Nephron progenitor cell (in vitro differentiated cells): ENCODE data around the gene ARHGAP36.

Experiments used
- DNase-seq: peaks from one replicate; pipeline ENCODE4 v3.0.0; 2021
- H3K27ac Mint-ChIP-seq: 2 replicates; pipeline ENCODE4 v1.8.0; 2021; ENCODE audit warnings: mild to moderate bottlenecking, moderate library complexity, mixed read lengths
- H3K27me3 Mint-ChIP-seq: 2 replicates; pipeline ENCODE4 v1.8.0; 2021; ENCODE audit warnings: mild to moderate bottlenecking, low read depth, mixed read lengths; ENCODE audit not compliant: poor library complexity
- H3K36me3 Mint-ChIP-seq: 2 replicates; pipeline ENCODE4 v1.8.0; 2021; ENCODE audit warnings: low read depth, mixed read lengths
- H3K4me1 Mint-ChIP-seq: 2 replicates; pipeline ENCODE4 v1.8.0; 2021; ENCODE audit warnings: mixed read lengths
- H3K4me3 Mint-ChIP-seq: 2 replicates; pipeline ENCODE4 v1.8.0; 2021; ENCODE audit warnings: mild to moderate bottlenecking, moderate library complexity, mixed read lengths
- H3K9me3 Mint-ChIP-seq: 2 replicates; pipeline ENCODE4 v1.8.0; 2021; ENCODE audit warnings: mild to moderate bottlenecking, moderate library complexity, mixed read lengths
- CTCF ChIP-seq: fragments of 200-600 bp; sonication (generic); IDR thresholded peaks from 2 replicates; pipeline ENCODE4 v1.5.0; 2021; ENCODE audit warnings: antibody characterized with exemption

The ARHGAP36 gene

DNA sequence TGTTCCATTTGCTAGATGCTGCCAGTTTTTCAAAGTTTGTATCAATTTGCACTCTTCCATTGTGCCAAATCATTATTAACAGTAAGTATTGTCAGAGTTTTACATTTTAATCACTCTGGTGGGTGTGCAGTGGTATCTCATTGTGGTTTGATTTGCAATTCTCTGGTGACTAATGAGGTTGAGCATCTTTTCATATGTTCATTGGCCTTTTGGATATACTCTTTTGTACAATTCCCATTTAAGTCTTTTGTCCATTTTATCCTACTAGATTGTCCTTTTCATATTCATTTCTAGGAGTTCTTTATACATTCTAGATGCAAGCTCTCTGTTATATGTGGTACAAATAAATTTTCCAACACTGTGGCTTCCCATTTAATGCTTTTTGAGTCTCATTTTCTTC, 17.4 kb upstream of the ARHGAP36 start:
- Mint-ChIP-seq H3K9me3 (no peaks in the 10 kb centered on the region), H3K36me3 (no peaks in the 10 kb centered on the region), H3K27ac (no peak overlapping the region), H3K27me3 (peaks cover 36% of the 10 kb centered on the region), H3K4me1 (no peaks in the 10 kb centered on the region), H3K4me3 (no peak overlapping the region)
- TF ChIP-seq CTCF: no peak
- DNase-seq: no peak

- Mint-ChIP-seq H3K36me3 (no peaks in the 10 kb centered on the region), H3K27me3 (peaks cover 40% of the 10 kb centered on the region), H3K27ac (no peak overlapping the region)
Measured at GRCh38 chrX:131041667-131042066, 16.5 kb upstream of the ARHGAP36 start.

GRCh38 chrX:131045726-131046125, 12.4 kb upstream of the ARHGAP36 start:
- H3K36me3 Mint-ChIP-seq: no peaks in the 10 kb centered on the region
- no peak for DNase-seq
- TF ChIP-seq CTCF: no peak
- H3K9me3 Mint-ChIP-seq: no peaks in the 10 kb centered on the region
- H3K4me1 Mint-ChIP-seq: peaks cover 4% of the 10 kb centered on the region
- no peak overlapping the region for H3K27ac Mint-ChIP-seq
- peaks cover 51% of the 10 kb centered on the region for H3K27me3 Mint-ChIP-seq
- no peak overlapping the region for H3K4me3 Mint-ChIP-seq

More at GRCh38 chrX:131041667-131042066, 16.5 kb upstream of the ARHGAP36 start:
- Mint-ChIP-seq H3K4me3 (no peak overlapping the region), H3K4me1 (peaks cover 3% of the 10 kb centered on the region), H3K9me3 (no peaks in the 10 kb centered on the region)
- no peak for DNase-seq
- no peak for TF ChIP-seq CTCF

DNA sequence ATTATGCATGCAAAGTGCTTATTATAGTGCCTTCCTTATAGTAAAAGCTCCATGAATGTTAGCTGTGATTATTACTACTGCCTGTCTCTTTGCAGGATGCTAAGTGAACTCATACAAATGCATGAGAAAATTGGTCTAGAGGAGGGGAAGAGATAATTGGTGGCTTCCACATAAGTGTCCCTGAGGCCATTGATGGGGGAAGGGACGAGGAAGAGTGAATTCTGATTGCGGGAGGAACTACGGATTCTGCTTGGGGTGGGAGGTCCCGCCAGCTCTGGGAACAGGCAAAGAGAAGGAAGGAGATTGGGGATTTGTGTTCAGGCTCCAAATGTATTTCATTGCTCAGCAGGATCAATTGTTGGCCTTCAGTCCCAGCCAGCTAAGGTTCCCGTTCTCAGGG, 11.6 kb upstream of the ARHGAP36 start:
- peaks cover 45% of the 10 kb centered on the region for H3K27me3 Mint-ChIP-seq
- H3K27ac Mint-ChIP-seq: no peak overlapping the region
- no peak for TF ChIP-seq CTCF
- H3K9me3 Mint-ChIP-seq: no peaks in the 10 kb centered on the region
- DNase-seq: no peak
- no peaks in the 10 kb centered on the region for H3K36me3 Mint-ChIP-seq
- H3K4me1 Mint-ChIP-seq: peaks cover 4% of the 10 kb centered on the region
- no peak overlapping the region for H3K4me3 Mint-ChIP-seq

GRCh38 chrX:131047180-131047579, 11.0 kb upstream of the ARHGAP36 start:
- DNase-seq: no peak
- Mint-ChIP-seq H3K27ac (no peak overlapping the region), H3K4me3 (no peak overlapping the region), H3K9me3 (no peaks in the 10 kb centered on the region), H3K27me3 (peaks cover 45% of the 10 kb centered on the region), H3K4me1 (peaks cover 4% of the 10 kb centered on the region), H3K36me3 (no peaks in the 10 kb centered on the region)
- no peak for TF ChIP-seq CTCF

GRCh38 chrX:131053076-131053475, 5.1 kb upstream of the ARHGAP36 start:
- Mint-ChIP-seq H3K27me3 (peaks cover 58% of the 10 kb centered on the region), H3K9me3 (no peaks in the 10 kb centered on the region), H3K4me1 (no peaks in the 10 kb centered on the region), H3K27ac (no peak overlapping the region), H3K36me3 (no peaks in the 10 kb centered on the region), H3K4me3 (no peak overlapping the region)
- DNase-seq: no peak
- TF ChIP-seq CTCF: no peak
